ENCODE results near the gene TMIGD1. TPM values are rescaled to one million over a fixed set of nuclear protein-coding genes. Genes with fewer than 3 reads are reported as not detected.

The TMIGD1 gene
- total RNA-seq, 1 experiment from 2014 or later, result not detected

DNA sequence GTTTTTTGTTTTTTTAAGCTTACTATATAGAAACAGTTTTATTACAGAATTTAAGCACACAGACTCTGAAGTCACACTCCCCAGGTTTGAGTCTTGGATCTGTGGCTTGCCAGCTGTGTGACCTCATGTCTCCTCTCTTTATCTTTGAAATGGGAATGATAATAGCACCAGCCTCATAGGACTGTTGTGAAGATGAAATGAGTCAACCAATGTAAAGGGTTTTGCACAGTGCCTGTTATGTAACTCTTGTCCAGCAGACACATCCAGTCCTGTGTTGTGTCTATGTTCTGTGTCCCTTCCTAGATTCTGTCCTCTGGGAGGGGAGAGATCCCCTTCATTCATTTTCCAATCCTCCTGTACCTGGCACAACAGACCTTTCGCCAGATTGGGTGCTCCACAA lies 41.8 kb upstream of the TMIGD1 start:
- CTCF ChIA-PET, result no interaction called here
- Histone ChIP-seq H3K4me2 (ENCODE audit: low read length) (no peak overlapping the region), H4K20me1 (ENCODE audit: insufficient read depth) (no peaks in the 10 kb centered on the region), H3K27ac (ENCODE audit: low read depth, low read length) (no peak overlapping the region), H3K4me1 (ENCODE audit: control insufficient read depth in 1 of 2, insufficient read depth in 2 of 2, low read length in 2 of 2) (peaks cover 11 to 33% of the 10 kb centered on the region in 2 experiments; a peak in 3 of 4 replicates), H3K9me2 (ENCODE audit: insufficient read depth) (no peaks in the 10 kb centered on the region), H2AFZ (ENCODE audit: low read depth, low read length, poor library complexity, severe bottlenecking) (no peak overlapping the region), H3K36me3 (ENCODE audit: control insufficient read depth in 1 of 2, insufficient read depth in 2 of 2, low read length in 2 of 2) (no peaks in the 10 kb centered on the region), H3K4me3 (replicated peaks in 1 of 2; ENCODE audit: low read depth in 1 of 2, low read length in 2 of 2) (no peak overlapping the region), H3K79me2 (ENCODE audit: insufficient read depth, low read length) (peaks cover 8% of the 10 kb centered on the region; the same call in 1 of the 2 replicates), H3K9ac (ENCODE audit: low read length) (no peak overlapping the region), H3K9me3 (ENCODE audit: control insufficient read depth in 1 of 2, insufficient read depth in 1 of 2, low read depth in 1 of 2, low read length in 2 of 2) (no peaks in the 10 kb centered on the region), H3K27me3 (ENCODE audit: insufficient read depth, low read length) (no peaks in the 10 kb centered on the region)
- ATAC-seq (no peak), DNase-seq (ENCODE audit: low read depth, low spot score) (no peak)
- BruUV-seq (replicated peaks), result no TSS peak
- intact Hi-C loops (cut with micrococcal nuclease), result no loop called here
- POLR2A ChIA-PET, result no interaction called here
- TF ChIP-seq RAD21 (IDR thresholded peaks at IDR 0.05; ENCODE audit: low read depth) (no peak), ELF1 (IDR thresholded peaks at IDR 0.05; ENCODE audit: borderline replicate concordance, low read depth) (no peak), EZH2phosphoT487 (IDR thresholded peaks at IDR 0.05; ENCODE audit: borderline replicate concordance) (no peak), TCF7L2 (IDR thresholded peaks at IDR 0.05; ENCODE audit: borderline replicate concordance, extremely low read depth, insufficient read depth, insufficient read length) (no peak), ZNF274 (IDR thresholded peaks at IDR 0.05; ENCODE audit: low read depth, low read length) (no peak), POLR2A (IDR thresholded peaks at IDR 0.05; ENCODE audit: borderline replicate concordance, extremely low read depth, insufficient read depth, insufficient read length) (no peak), EZH2 (IDR thresholded peaks at IDR 0.05) (no peak), EGR1 (IDR thresholded peaks at IDR 0.05; ENCODE audit: low read depth) (no peak), POLR2AphosphoS5 (IDR thresholded peaks at IDR 0.05; ENCODE audit: low read depth, low read length) (no peak), CBX3 (IDR thresholded peaks at IDR 0.05; ENCODE audit: low read depth) (no peak), CEBPB (IDR thresholded peaks at IDR 0.05; ENCODE audit: low read depth) (no peak), FOSL1 (IDR thresholded peaks at IDR 0.05; ENCODE audit: low read depth) (no peak), SIN3A (IDR thresholded peaks at IDR 0.05; ENCODE audit: low read depth) (no peak), JUND (IDR thresholded peaks at IDR 0.05) (no peak), SRF (IDR thresholded peaks at IDR 0.05; ENCODE audit: low read depth) (no peak), ZFX (IDR thresholded peaks at IDR 0.05) (no peak)
- TF ChIP-seq, protein P1, sequence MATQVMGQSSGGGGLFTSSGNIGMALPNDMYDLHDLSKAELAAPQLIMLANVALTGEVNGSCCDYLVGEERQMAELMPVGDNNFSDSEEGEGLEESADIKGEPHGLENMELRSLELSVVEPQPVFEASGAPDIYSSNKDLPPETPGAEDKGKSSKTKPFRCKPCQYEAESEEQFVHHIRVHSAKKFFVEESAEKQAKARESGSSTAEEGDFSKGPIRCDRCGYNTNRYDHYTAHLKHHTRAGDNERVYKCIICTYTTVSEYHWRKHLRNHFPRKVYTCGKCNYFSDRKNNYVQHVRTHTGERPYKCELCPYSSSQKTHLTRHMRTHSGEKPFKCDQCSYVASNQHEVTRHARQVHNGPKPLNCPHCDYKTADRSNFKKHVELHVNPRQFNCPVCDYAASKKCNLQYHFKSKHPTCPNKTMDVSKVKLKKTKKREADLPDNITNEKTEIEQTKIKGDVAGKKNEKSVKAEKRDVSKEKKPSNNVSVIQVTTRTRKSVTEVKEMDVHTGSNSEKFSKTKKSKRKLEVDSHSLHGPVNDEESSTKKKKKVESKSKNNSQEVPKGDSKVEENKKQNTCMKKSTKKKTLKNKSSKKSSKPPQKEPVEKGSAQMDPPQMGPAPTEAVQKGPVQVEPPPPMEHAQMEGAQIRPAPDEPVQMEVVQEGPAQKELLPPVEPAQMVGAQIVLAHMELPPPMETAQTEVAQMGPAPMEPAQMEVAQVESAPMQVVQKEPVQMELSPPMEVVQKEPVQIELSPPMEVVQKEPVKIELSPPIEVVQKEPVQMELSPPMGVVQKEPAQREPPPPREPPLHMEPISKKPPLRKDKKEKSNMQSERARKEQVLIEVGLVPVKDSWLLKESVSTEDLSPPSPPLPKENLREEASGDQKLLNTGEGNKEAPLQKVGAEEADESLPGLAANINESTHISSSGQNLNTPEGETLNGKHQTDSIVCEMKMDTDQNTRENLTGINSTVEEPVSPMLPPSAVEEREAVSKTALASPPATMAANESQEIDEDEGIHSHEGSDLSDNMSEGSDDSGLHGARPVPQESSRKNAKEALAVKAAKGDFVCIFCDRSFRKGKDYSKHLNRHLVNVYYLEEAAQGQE (IDR thresholded peaks at IDR 0.05; ENCODE audit: low read depth), result no peak
- TF ChIP-seq, protein P2, sequence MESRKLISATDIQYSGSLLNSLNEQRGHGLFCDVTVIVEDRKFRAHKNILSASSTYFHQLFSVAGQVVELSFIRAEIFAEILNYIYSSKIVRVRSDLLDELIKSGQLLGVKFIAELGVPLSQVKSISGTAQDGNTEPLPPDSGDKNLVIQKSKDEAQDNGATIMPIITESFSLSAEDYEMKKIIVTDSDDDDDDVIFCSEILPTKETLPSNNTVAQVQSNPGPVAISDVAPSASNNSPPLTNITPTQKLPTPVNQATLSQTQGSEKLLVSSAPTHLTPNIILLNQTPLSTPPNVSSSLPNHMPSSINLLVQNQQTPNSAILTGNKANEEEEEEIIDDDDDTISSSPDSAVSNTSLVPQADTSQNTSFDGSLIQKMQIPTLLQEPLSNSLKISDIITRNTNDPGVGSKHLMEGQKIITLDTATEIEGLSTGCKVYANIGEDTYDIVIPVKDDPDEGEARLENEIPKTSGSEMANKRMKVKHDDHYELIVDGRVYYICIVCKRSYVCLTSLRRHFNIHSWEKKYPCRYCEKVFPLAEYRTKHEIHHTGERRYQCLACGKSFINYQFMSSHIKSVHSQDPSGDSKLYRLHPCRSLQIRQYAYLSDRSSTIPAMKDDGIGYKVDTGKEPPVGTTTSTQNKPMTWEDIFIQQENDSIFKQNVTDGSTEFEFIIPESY (IDR thresholded peaks at IDR 0.05; ENCODE audit: extremely low read depth, insufficient replicate concordance, low read length), result no peak
- TF ChIP-seq, protein P3, sequence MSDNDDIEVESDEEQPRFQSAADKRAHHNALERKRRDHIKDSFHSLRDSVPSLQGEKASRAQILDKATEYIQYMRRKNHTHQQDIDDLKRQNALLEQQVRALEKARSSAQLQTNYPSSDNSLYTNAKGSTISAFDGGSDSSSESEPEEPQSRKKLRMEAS (IDR thresholded peaks at IDR 0.05), result no peak
- RAD21 ChIA-PET (ENCODE audit: low non-redundant PET in 1 of 2, low total read pairs in 2 of 2, uncharacterized antibody in 2 of 2, unreplicated experiment in 2 of 2), result no interaction called here
